ENCODE data around the gene PRKD1. TPM values are rescaled to one million over a fixed set of nuclear protein-coding genes. Genes with fewer than 3 reads are reported as not detected.

The PRKD1 gene
- total and polyA plus RNA-seq, 10 of the 15 experiments (the other 5 are each of a cell fraction or from before 2014, with no cell fraction given): 0.02 to 0.56 TPM; not detected in 8

GRCh38 chr14:29773990-29774389 lies 153.7 kb downstream of the PRKD1 start:
- H3K27ac ChIP-seq (ENCODE audit: control insufficient read depth, insufficient read depth): no peak overlapping the region
- TF ChIP-seq IRF5 (IDR thresholded peaks at IDR 0.05; ENCODE audit: borderline replicate concordance) (no peak), POLR2A (IDR thresholded peaks at IDR 0.05; ENCODE audit: low read depth, low read length) (no peak), SUPT20H (IDR thresholded peaks at IDR 0.05; ENCODE audit: borderline replicate concordance, control insufficient read depth, low read depth, low read length) (no peak), JUND (IDR thresholded peaks at IDR 0.05; ENCODE audit: low read depth, low read length) (no peak), SIN3A (IDR thresholded peaks at IDR 0.05; ENCODE audit: low read depth, low read length) (no peak), E2F4 (IDR thresholded peaks at IDR 0.05; ENCODE audit: low read depth, low read length) (no peak), HCFC1 (IDR thresholded peaks at IDR 0.05; ENCODE audit: low read length) (no peak), ZNF687 (IDR thresholded peaks at IDR 0.05) (no peak), SRF (IDR thresholded peaks at IDR 0.05; ENCODE audit: low read depth in 2 of 2, low read length in 2 of 2) (no peak), RCOR1 (conservative IDR thresholded peaks at IDR 0.05; ENCODE audit: low read depth, low read length) (no peak), BHLHE40 (IDR thresholded peaks at IDR 0.05; ENCODE audit: borderline replicate concordance in 1 of 2, low read depth in 2 of 2, low read length in 1 of 2) (no peak)
- POLR2A ChIA-PET: no interaction called here
- H4K20me1 ChIP-seq (ENCODE audit: control insufficient read depth, insufficient read depth): no peaks in the 10 kb centered on the region
- FAIRE-seq: no peak
- no peaks in the 10 kb centered on the region for H3K27me3 ChIP-seq (replicated peaks in 1 of 2; ENCODE audit: control insufficient read depth in 2 of 2, insufficient read depth in 2 of 2, low read length in 1 of 2)
- no peak overlapping the region for H3K4me3 ChIP-seq
- no peaks in the 10 kb centered on the region for H3K4me1 ChIP-seq (ENCODE audit: control insufficient read depth, insufficient read depth, low read length)
- SMC1A ChIA-PET (ENCODE audit: uncharacterized antibody, unreplicated experiment): no interaction called here
- 28% methylated on average over 4 of the region's 4 CpGs for WGBS (ENCODE audit: insufficient coverage, insufficient replicate concordance, low lambda C conversion rate, missing lambda C conversion rate)
- H3K9me3 ChIP-seq (replicated peaks; ENCODE audit: control insufficient read depth, insufficient read depth, low read length): no peaks in the 10 kb centered on the region; the same call in 2 of the 3 replicates
- no peak overlapping the region for H3K4me2 ChIP-seq (ENCODE audit: control insufficient read depth, insufficient read depth)
- H3K36me3 ChIP-seq (ENCODE audit: control insufficient read depth in 2 of 2, insufficient read depth in 2 of 2, low read length in 1 of 2): no peaks in the 10 kb centered on the region
- intact Hi-C loops (cut with micrococcal nuclease; ENCODE audit: unreplicated experiment): no loop called here
- no peak for DNase-seq (ENCODE audit: low read depth, low spot score)
- no peak overlapping the region for H2AFZ ChIP-seq (ENCODE audit: control insufficient read depth, low read depth, low read length)
- H3K79me2 ChIP-seq (ENCODE audit: control insufficient read depth, insufficient read depth, low read length): no peaks in the 10 kb centered on the region
- RAD21 ChIA-PET (ENCODE audit: unreplicated experiment): no interaction called here
- no TSS peak for BruUV-seq (replicated peaks)
- in situ Hi-C loops (cut with MboI): no loop called here
- ATAC-seq: no peak
- H3K9ac ChIP-seq (ENCODE audit: control insufficient read depth, insufficient read depth, low read length): no peak overlapping the region
- CTCF ChIA-PET: no interaction called here
